Trophoblast cell (in vitro differentiated cells and primary cell): ENCODE measurements around the gene RNF39.
"Not testable (repeated sequence)": the region's sequence is repeated elsewhere in the genome, so short reads cannot be mapped to it uniquely, and the experiment has no call there.

Experiments used
- DNase-seq, 2 donors: peaks; one replicate each; pipeline ENCODE4 v3.0.0-alpha.2; 2016
- H2AFZ ChIP-seq: 2 replicates; pipeline ENCODE4 v1.6.1; 2013; ENCODE audit warnings: low read length, moderate library complexity, mild to moderate bottlenecking; ENCODE audit not compliant: insufficient read depth, poor library complexity
- H2AK5ac ChIP-seq: 2 replicates; pipeline ENCODE4 v1.6.1; 2013; ENCODE audit warnings: mild to moderate bottlenecking, low read length
- H2BK120ac ChIP-seq: 2 replicates; pipeline ENCODE4 v1.6.1; 2013; ENCODE audit warnings: low read length, mild to moderate bottlenecking, moderate library complexity; ENCODE audit not compliant: insufficient read depth, poor library complexity
- H2BK12ac ChIP-seq: 2 replicates; pipeline ENCODE4 v1.6.1; 2013; ENCODE audit warnings: mild to moderate bottlenecking, low read length, moderate library complexity
- H2BK5ac ChIP-seq: 2 replicates; pipeline ENCODE4 v1.6.1; 2013; ENCODE audit warnings: low read length, low read depth, moderate library complexity, mild to moderate bottlenecking; ENCODE audit not compliant: poor library complexity
- H3K14ac ChIP-seq: 2 replicates; pipeline ENCODE4 v1.6.1; 2013; ENCODE audit warnings: mild to moderate bottlenecking, low read length
- H3K18ac ChIP-seq: 2 replicates; pipeline ENCODE4 v1.6.1; 2013; ENCODE audit warnings: mild to moderate bottlenecking, low read length
- H3K23ac ChIP-seq: 2 replicates; pipeline ENCODE4 v1.6.1; 2013; ENCODE audit warnings: low read length
- H3K27ac ChIP-seq: 2 replicates; pipeline ENCODE4 v1.5.1; 2013; ENCODE audit warnings: low read depth, mild to moderate bottlenecking, inconsistent platforms, low read length, moderate library complexity
- H3K27me3 ChIP-seq: 2 replicates; pipeline ENCODE4 v1.6.1; 2013; ENCODE audit warnings: inconsistent platforms, mild to moderate bottlenecking, low read length, moderate library complexity; ENCODE audit not compliant: insufficient read depth
- H3K36me3 ChIP-seq, 2 experiments: 1 replicate in 1 of 2; 2 replicates in 1 of 2; pipeline ENCODE4 v1.6.1; 2013; ENCODE audit warnings: low read length in 2 of 2, mild to moderate bottlenecking in 2 of 2, moderate library complexity in 1 of 2; ENCODE audit not compliant: insufficient read depth in 2 of 2, control insufficient read depth in 1 of 2
- H3K4ac ChIP-seq: 2 replicates; pipeline ENCODE4 v1.6.1; 2013; ENCODE audit warnings: low read depth, mild to moderate bottlenecking, low read length, moderate library complexity
- H3K4me1 ChIP-seq, 2 experiments: 1 replicate in 1 of 2; 2 replicates in 1 of 2; pipeline ENCODE4 v1.6.1; 2013; ENCODE audit warnings: low read length in 2 of 2, mild to moderate bottlenecking in 2 of 2, moderate library complexity in 1 of 2; ENCODE audit not compliant: insufficient read depth in 2 of 2, control insufficient read depth in 1 of 2
- H3K4me2 ChIP-seq: 2 replicates; pipeline ENCODE4 v1.6.1; 2013; ENCODE audit warnings: inconsistent platforms, mild to moderate bottlenecking, low read length, moderate library complexity
- H3K4me3 ChIP-seq: 2 replicates; pipeline ENCODE4 v1.5.1; 2013; ENCODE audit warnings: mild to moderate bottlenecking, low read depth, low read length, inconsistent platforms
- H3K79me1 ChIP-seq: one replicate; pipeline ENCODE4 v1.6.1; 2013; ENCODE audit warnings: low read length
- H3K79me2 ChIP-seq: 2 replicates; pipeline ENCODE4 v1.6.1; 2013; ENCODE audit warnings: low read length, mild to moderate bottlenecking; ENCODE audit not compliant: control insufficient read depth, insufficient read depth, poor library complexity
- H3K9ac ChIP-seq: 2 replicates; pipeline ENCODE4 v1.6.1; 2013; ENCODE audit warnings: mild to moderate bottlenecking, low read length
- H3K9me3 ChIP-seq: 2 replicates; pipeline ENCODE4 v1.6.1; 2013; ENCODE audit warnings: low read depth, mild to moderate bottlenecking, control low read depth, inconsistent platforms, low read length; ENCODE audit not compliant: insufficient read depth
- H4K12ac ChIP-seq: 2 replicates; pipeline ENCODE4 v1.6.1; 2013; ENCODE audit warnings: low read depth, mild to moderate bottlenecking, low read length, moderate library complexity
- H4K8ac ChIP-seq: 2 replicates; pipeline ENCODE4 v1.6.1; 2013; ENCODE audit warnings: low read depth, mild to moderate bottlenecking, low read length, moderate library complexity
- H4K91ac ChIP-seq: one replicate; pipeline ENCODE4 v1.6.1; 2013; ENCODE audit warnings: low read depth, mild to moderate bottlenecking, low read length, moderate library complexity
- WGBS: extraction: QIAGEN DNeasy Blood & Tissue Kit; methylation state at CpG from one replicate; pipeline ENCODE4 v1.1.7; 2013; ENCODE audit warnings: missing lambda C conversion rate; ENCODE audit not compliant: insufficient read length, insufficient coverage; ENCODE audit errors: extremely low coverage; 5-methylcytosine and 5-hydroxymethylcytosine counted together

The RNF39 gene

GRCh38 chr6:30031381-30031780 is 44.2 kb downstream of the RNF39 start:
- no peak overlapping the region for H3K23ac ChIP-seq
- no peak for DNase-seq
- no peak overlapping the region for H4K12ac ChIP-seq
- no peak overlapping the region for H3K4me3 ChIP-seq
- no peaks in the 10 kb centered on the region for H3K79me2 ChIP-seq
- H3K4me2 ChIP-seq = no peak overlapping the region
- no peak overlapping the region for H2BK12ac ChIP-seq
- H3K79me1 ChIP-seq = no peaks in the 10 kb centered on the region
- no peak overlapping the region for H4K8ac ChIP-seq
- H3K9ac ChIP-seq = no peak overlapping the region
- H2AK5ac ChIP-seq = no peak overlapping the region
- H3K18ac ChIP-seq = no peak overlapping the region
- no peak overlapping the region for H2BK5ac ChIP-seq
- H3K27ac ChIP-seq = no peak overlapping the region
- H3K9me3 ChIP-seq = no peaks in the 10 kb centered on the region
- no peak overlapping the region for H3K14ac ChIP-seq
- H3K27me3 ChIP-seq = no peaks in the 10 kb centered on the region
- H2AFZ ChIP-seq = no peak overlapping the region
- no peak overlapping the region for H4K91ac ChIP-seq
- H2BK120ac ChIP-seq = no peak overlapping the region
- no peaks in the 10 kb centered on the region for H3K4me1 ChIP-seq
- H3K4ac ChIP-seq = no peak overlapping the region
- no peaks in the 10 kb centered on the region for H3K36me3 ChIP-seq

GRCh38 chr6:30029588-30029987 is 46.0 kb downstream of the RNF39 start:
- Histone ChIP-seq H3K36me3 (no peaks in the 10 kb centered on the region), H3K23ac (no peak overlapping the region), H3K4me2 (no peak overlapping the region), H3K4me3 (no peak overlapping the region), H3K9me3 (no peaks in the 10 kb centered on the region), H4K8ac (no peak overlapping the region), H2AFZ (no peak overlapping the region), H2AK5ac (no peak overlapping the region), H4K91ac (no peak overlapping the region), H2BK5ac (no peak overlapping the region), H4K12ac (no peak overlapping the region), H3K9ac (no peak overlapping the region), H3K27ac (no peak overlapping the region), H2BK120ac (no peak overlapping the region), H3K14ac (no peak overlapping the region), H3K79me1 (no peaks in the 10 kb centered on the region), H3K4me1 (no peaks in the 10 kb centered on the region), H3K79me2 (no peaks in the 10 kb centered on the region), H3K27me3 (no peaks in the 10 kb centered on the region), H2BK12ac (no peak overlapping the region), H3K18ac (no peak overlapping the region), H3K4ac (no peak overlapping the region)
- DNase-seq = no peak
- no CpG with 5 or more reads among the region's 1 CpG for WGBS

GRCh38 chr6:30025186-30025585 is 50.4 kb downstream of the RNF39 start:
- Histone ChIP-seq H2BK5ac (no peak overlapping the region), H2AK5ac (no peak overlapping the region), H2AFZ (no peak overlapping the region), H3K18ac (no peak overlapping the region), H3K36me3 (no peaks in the 10 kb centered on the region), H3K27me3 (no peaks in the 10 kb centered on the region), H3K79me2 (no peaks in the 10 kb centered on the region), H2BK12ac (no peak overlapping the region), H4K8ac (no peak overlapping the region), H3K4ac (no peak overlapping the region), H2BK120ac (no peak overlapping the region), H3K4me2 (no peak overlapping the region), H3K4me3 (no peak overlapping the region), H3K4me1 (no peaks in the 10 kb centered on the region), H3K79me1 (no peaks in the 10 kb centered on the region), H3K27ac (no peak overlapping the region), H3K14ac (no peak overlapping the region), H4K91ac (no peak overlapping the region), H4K12ac (no peak overlapping the region), H3K9me3 (no peaks in the 10 kb centered on the region), H3K9ac (no peak overlapping the region), H3K23ac (no peak overlapping the region)
- DNase-seq = no peak
- WGBS = no CpG with 5 or more reads among the region's 1 CpG

- not testable (repeated sequence) for H3K36me3 ChIP-seq, H3K23ac ChIP-seq, H3K4me1 ChIP-seq, H4K91ac ChIP-seq, H3K9ac ChIP-seq, H3K79me2 ChIP-seq, H2AFZ ChIP-seq, H2AK5ac ChIP-seq, H3K4ac ChIP-seq, H4K8ac ChIP-seq, H2BK5ac ChIP-seq, H3K79me1 ChIP-seq, H3K27ac ChIP-seq, H3K14ac ChIP-seq, DNase-seq, H3K9me3 ChIP-seq, H3K18ac ChIP-seq, H2BK12ac ChIP-seq, H3K4me3 ChIP-seq, H4K12ac ChIP-seq, H3K27me3 ChIP-seq, H3K4me2 ChIP-seq, H2BK120ac ChIP-seq
Observed at GRCh38 chr6:30022712-30023111, 52.9 kb downstream of the RNF39 start.

GRCh38 chr6:30022189-30022588 is 53.4 kb downstream of the RNF39 start:
- no peaks in the 10 kb centered on the region for H3K27me3 ChIP-seq
- H3K36me3 ChIP-seq = no peaks in the 10 kb centered on the region
- H3K4me1 ChIP-seq = no peaks in the 10 kb centered on the region
- no peaks in the 10 kb centered on the region for H3K79me2 ChIP-seq
- H2BK120ac ChIP-seq = no peak overlapping the region
- H2AFZ ChIP-seq = no peak overlapping the region
- no peak overlapping the region for H3K4ac ChIP-seq
- H3K18ac ChIP-seq = no peak overlapping the region
- H3K9me3 ChIP-seq = no peaks in the 10 kb centered on the region
- WGBS = no CpG with 5 or more reads among the region's 3 CpGs
- no peak overlapping the region for H4K12ac ChIP-seq
- H3K9ac ChIP-seq = no peak overlapping the region
- H3K27ac ChIP-seq = no peak overlapping the region
- no peak overlapping the region for H3K4me3 ChIP-seq
- DNase-seq = no peak
- no peak overlapping the region for H4K8ac ChIP-seq
- H2BK5ac ChIP-seq = no peak overlapping the region
- no peak overlapping the region for H4K91ac ChIP-seq
- no peaks in the 10 kb centered on the region for H3K79me1 ChIP-seq
- H2BK12ac ChIP-seq = no peak overlapping the region
- no peak overlapping the region for H2AK5ac ChIP-seq
- H3K23ac ChIP-seq = no peak overlapping the region
- H3K4me2 ChIP-seq = no peak overlapping the region
- no peak overlapping the region for H3K14ac ChIP-seq
